Hematopoietic multipotent progenitor cell treated with erythropoietin and hydrocortisone succinate and interleukin-3 and kit ligand, for 15 days (in vitro differentiated cells): ENCODE results near the gene KCNA5.

Source experiments
- DNase-seq: peaks from one replicate; pipeline ENCODE4 v3.0.0-alpha.2; 2015; ENCODE audit warnings: low spot score

The KCNA5 gene

DNA sequence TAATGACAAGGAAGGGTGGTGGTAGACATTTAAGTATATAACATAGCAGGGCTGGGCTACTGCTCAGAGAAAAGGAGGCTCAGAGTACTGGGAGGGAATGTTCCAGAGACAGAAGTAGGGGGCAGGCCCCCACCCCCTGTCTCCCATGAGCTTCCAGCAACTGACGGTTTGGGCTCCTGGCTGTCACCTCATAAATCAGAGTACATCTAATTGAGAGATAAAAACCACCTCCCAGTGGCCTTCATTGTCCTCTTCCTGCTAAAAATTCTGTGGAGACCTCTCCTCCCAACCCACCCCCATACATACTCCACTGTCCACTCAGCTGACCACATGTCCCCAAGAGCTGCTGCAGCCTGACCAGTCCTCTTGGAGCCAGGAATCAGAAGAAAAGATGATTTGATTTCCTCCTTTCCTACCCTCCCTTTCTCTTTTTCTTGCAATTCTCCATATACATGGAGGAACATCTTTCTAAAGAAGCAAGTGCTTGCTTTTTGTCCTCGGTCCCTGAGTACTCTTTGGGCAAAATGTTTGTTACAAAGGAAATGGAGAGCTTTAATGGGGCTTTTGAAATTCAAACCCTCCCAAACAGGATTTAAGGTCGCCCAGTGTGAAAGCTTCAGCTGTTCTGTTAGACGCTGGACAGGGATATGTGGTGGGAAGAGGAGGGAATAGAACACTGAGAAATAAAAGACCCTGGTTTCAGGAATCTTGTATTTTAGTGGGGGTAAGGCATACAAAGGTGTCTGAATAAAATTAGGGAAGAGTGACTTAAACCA lies 16.4 kb upstream of the KCNA5 start:
- DNase-seq: no peak

DNA sequence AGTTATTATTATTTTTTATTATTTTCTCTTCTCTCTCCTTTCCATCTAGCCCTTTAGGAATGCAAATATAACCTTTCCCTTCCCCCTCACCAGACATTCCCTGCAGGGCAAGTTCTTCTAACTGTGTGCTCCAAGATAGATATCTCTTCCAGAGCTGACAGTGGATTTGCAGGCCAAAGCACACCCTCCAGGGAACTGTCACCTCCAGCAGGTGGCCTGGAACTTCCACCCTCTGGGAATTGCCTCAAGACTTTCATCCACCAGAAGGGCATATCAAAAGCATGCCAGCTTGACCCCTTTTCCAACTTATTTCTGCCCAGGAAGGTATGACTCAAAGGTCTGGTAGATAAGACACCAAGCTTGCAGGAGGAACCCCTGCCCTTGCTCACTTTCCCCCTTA lies 13.6 kb upstream of the KCNA5 start:
- no peak for DNase-seq

DNA sequence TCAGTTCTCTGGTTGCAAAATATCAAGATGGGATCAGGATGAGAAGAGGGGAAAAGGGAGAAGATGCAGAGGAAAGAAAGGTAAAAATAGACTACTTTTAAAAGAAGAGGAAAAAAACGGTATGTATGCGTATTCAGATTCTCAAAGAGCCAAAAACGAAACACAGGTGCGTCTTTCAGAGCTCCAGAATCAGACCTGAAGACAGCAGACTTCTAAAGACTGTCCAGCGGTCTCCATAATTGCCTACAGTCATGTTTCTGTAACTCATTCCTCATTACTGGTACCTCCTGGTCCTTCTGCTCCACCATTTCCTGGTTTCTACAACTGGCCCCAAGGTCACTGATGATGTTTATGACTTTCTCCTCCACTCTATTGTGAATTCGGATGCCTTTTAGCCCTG lies 12.4 kb upstream of the KCNA5 start:
- DNase-seq: no peak

- DNase-seq: no peak
Measured at GRCh38 chr12:5031958-5032357, 11.7 kb upstream of the KCNA5 start.

DNA sequence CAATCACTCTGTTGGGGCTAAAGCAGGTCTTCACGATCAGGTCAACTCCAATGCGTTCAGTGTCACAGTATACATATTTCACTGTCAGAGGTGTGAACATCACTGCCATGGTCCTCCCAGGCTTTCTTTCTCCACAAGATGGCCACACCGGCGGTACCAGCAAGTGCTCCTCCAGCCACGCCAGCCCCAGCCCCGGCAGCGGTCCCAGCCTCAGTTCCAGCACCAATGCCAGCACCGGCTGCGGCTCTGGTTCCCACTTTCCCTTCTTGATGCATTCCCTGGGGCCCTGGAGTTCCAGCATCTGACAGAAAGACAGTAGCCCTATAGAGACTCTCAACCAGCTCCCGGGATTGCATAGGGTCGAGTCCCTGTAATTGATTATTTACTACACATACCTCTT lies 10.9 kb upstream of the KCNA5 start:
- DNase-seq: no peak

- no peak for DNase-seq
Measured at GRCh38 chr12:5033883-5034282, 9.8 kb upstream of the KCNA5 start.

DNA sequence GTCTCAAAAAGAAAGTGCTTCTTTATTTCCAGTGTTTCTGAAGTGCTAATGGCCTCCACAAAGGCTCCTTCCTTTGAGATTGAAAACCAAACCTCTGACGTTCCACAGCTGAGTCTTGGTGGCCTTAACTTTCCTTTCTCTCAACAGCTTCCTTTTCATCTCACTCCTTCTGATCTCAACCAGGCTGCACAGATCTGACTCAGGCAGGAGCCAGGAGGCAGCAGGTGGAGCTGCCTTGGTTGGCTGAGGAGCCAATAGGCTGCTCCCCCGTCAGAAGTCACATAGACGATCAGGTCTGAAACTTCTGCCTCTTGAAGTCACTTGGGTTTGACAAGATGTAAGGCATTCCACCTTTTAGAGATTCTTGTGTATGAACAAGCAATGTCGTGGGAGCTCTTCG lies 9.1 kb upstream of the KCNA5 start:
- no peak for DNase-seq

DNA sequence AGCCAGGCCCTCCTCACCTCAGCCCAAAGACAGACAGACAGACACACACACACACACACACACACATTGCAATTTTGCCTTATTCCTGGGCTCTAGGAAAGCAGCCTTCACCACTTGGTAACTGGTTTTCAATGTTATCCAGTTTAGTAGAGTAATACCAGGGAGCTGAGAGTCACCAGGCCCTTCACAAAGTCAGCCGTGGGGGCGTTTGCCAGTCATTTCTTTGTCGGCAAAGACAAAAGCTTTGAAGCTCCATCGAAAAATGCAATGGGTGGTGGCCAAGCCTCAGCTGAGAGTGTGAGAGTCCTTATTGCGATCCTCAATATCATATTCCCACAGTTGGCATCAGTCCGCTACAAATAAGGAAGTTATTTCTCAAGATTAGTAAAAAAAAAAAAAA lies 8.1 kb upstream of the KCNA5 start:
- DNase-seq: no peak

DNA sequence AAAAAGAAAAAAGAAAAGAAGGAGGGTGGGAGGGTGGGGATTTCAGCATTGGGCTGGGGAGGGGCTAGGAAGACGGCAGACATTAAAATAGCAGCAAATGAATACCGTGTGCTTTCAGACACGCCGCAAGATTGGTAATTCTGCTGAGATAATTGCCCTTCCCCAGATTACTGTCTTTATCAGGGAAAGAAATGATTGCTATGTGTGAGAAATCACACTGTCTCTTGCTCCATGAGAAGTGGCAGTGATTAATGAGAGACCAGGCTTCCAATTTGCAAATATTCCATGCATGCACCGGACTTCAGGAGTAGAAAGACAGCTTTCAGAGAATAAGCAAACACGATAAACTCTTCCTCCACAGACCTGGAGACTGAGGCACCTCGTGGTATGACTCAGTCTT lies 7.6 kb upstream of the KCNA5 start:
- no peak for DNase-seq

DNA sequence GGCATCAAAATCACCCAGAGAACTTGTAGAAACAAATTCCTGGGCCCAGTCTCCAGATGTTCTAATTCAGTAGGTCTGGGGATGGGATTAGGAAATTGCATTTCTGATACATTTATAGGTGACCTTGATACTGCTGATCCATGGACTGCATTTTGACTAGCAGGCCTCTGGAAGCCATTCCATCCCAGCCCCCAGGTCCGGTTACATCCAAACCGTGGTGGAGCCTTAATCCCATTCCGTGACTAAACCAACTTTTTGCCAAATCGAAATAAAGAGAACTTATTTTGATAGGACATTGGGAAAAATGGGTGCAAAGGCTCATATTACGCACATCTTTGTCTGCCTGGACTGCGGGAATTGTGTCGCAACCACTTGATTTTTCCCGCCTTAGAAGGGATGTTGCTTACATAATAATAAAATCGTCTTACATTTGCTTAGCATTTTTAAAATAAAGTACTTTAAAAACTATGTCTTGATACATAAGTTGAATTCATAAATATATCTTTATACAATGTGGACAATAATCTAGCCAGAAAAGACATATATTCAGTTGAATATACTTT lies 5.8 kb upstream of the KCNA5 start:
- DNase-seq: no peak

GRCh38 chr12:5038781-5039311 lies 4.8 kb upstream of the KCNA5 start:
- DNase-seq: no peak

- DNase-seq: no peak
Measured at GRCh38 chr12:5039815-5040214, 3.9 kb upstream of the KCNA5 start.

DNA sequence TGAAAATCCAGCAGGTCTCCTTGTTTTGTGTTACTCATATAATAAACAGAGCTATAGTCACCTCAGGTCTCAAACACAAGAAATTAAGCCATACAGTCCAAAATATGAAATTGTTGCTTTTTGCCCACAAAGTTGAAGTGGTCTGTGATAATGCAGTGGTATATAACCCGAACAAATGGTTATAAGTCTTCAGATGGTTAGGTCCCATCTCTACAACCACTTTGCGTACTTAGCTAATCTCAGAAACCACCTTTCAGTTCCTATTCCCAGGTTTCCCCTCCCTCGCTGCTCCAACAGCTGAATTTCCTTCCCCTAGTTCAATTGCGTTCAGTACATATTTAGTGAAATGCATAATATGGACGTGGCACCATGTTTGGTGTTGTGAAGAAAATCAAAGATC lies 3.3 kb upstream of the KCNA5 start:
- DNase-seq: no peak

DNA sequence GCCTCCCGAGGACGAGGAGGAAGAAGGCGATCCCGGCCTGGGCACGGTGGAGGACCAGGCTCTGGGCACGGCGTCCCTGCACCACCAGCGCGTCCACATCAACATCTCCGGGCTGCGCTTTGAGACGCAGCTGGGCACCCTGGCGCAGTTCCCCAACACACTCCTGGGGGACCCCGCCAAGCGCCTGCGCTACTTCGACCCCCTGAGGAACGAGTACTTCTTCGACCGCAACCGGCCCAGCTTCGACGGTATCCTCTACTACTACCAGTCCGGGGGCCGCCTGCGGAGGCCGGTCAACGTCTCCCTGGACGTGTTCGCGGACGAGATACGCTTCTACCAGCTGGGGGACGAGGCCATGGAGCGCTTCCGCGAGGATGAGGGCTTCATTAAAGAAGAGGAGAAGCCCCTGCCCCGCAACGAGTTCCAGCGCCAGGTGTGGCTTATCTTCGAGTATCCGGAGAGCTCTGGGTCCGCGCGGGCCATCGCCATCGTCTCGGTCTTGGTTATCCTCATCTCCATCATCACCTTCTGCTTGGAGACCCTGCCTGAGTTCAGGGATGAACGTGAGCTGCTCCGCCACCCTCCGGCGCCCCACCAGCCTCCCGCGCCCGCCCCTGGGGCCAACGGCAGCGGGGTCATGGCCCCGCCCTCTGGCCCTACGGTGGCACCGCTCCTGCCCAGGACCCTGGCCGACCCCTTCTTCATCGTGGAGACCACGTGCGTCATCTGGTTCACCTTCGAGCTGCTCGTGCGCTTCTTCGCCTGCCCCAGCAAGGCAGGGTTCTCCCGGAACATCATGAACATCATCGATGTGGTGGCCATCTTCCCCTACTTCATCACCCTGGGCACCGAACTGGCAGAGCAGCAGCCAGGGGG lies 979 bp downstream of the KCNA5 start:
- no peak for DNase-seq

GRCh38 chr12:5047094-5047493 lies 3.4 kb downstream of the KCNA5 start:
- DNase-seq: no peak

DNA sequence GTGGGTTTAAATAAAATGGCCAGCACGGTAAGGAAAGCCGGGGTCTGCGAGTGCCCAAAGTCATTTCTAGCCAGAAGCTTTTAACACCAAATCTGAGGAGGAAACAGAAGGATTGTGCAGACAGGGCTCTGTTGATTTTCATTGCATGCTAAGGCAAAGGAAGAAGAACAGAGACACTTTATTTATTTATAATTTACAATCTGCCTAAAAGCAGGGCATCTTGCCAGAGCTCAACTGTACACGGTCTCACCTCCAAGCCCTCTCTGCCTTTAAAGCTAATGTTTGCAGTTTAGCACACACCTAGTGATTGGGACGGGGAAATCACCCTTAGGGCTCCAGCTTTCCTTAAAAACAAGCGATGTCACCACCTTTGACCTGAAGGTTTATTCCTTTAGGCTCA lies 4.0 kb downstream of the KCNA5 start:
- no peak for DNase-seq

GRCh38 chr12:5050542-5050941 lies 6.9 kb downstream of the KCNA5 start:
- no peak for DNase-seq

DNA sequence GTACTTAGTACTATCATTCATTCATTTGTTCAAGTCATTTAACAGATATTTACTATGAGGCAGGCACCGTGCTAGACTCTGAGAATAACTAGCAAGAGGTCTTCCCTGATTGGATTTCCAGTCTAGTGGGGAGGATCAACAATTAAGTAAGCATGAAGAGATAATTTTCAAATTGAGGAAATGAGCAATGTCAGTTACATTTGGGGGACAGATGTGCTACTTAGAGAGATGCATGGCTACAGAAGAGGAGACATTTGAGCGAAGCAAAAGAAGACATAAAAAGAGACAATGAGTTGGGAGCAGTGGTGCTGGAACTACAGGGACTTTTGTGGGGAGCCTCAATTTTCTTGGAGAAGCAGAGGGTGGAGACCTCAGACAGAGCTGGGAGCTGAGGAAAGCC lies 7.7 kb downstream of the KCNA5 start:
- no peak for DNase-seq

GRCh38 chr12:5051913-5052312 lies 8.2 kb downstream of the KCNA5 start:
- DNase-seq: no peak

- no peak for DNase-seq
Measured at GRCh38 chr12:5052348-5052747, 8.7 kb downstream of the KCNA5 start.

- no peak for DNase-seq
Measured at GRCh38 chr12:5059358-5059757, 15.7 kb downstream of the KCNA5 start.

- no peak for DNase-seq
Measured at GRCh38 chr12:5060958-5061357, 17.3 kb downstream of the KCNA5 start.

DNA sequence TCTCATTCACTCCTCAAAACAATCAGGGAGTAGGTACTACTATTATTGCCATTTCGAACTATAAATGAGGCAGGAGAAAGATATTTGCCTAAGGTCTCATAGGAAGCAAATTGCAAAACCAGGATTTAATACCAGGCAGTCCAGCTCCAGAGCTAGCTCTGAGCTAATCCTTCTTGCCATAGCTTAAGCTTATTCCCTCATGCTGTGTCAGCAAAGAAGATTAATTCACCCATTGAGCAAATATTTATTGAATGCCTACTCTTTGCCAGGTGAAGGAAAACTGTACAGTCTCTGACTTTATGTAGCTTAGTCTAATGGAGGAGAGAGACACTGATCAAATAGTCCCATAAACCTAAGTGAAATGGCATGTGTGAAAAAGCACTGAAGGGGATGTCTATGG lies 19.5 kb downstream of the KCNA5 start:
- DNase-seq: no peak
